ENCODE data around the gene IGSF9B.

The IGSF9B gene

DNA sequence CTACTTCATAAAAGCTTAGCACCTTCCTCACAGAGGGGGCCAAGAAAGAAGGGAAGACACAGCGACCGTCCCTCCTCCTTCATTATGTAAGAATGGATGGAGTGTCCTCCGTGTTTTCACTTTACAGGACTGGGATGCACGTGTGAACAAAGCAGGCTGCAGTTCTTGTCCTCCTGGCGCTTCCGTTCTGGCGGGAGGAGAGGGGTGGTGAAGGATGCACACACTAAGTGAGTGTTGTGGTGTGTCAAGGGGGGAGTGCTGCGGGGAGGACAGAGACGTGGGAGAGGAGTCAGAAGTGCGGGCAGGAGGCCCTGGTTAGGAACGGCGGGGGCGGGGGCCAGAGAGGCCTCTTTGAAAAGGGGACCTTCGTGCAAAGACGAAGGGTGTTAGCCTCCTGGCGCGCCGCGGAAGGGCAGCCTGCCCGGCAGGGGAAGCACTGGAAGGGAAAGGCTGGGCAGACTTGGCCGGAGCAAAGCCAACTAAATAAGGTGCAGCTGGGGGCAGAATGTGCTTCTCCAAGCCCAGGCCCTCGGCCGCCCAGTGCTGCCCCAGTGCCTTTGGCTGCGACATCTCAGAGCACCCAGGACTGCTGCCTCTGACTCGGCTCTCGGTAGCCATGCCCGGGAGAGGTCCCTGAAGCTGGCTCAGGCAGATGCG is 27.0 kb upstream of the IGSF9B start:
- DNase-seq (ENCODE audit: low spot score) = no peak

GRCh38 chr11:133982876-133983275 is 26.1 kb upstream of the IGSF9B start:
- DNase-seq (ENCODE audit: low spot score) = no peak

DNA sequence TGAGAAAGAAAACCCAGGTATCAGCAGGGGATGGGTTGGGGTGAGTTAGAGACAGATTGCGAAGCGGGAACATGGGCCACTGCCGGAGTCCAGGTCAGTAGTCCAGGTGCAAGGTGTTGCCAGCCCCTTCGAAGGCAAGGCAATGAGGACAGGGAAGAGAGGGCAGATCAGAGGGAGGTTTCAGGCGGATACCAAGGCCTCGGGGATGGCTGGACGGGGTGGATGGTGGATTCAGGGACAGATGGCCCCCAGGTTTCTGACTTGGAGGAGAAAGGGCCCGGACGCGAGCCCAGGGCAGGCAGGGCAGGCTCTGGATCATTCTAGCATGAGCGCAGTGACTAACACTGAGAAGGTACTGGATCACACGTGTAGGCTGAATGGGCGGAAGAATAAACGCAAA is 25.4 kb upstream of the IGSF9B start:
- DNase-seq (ENCODE audit: low spot score) = no peak

DNA sequence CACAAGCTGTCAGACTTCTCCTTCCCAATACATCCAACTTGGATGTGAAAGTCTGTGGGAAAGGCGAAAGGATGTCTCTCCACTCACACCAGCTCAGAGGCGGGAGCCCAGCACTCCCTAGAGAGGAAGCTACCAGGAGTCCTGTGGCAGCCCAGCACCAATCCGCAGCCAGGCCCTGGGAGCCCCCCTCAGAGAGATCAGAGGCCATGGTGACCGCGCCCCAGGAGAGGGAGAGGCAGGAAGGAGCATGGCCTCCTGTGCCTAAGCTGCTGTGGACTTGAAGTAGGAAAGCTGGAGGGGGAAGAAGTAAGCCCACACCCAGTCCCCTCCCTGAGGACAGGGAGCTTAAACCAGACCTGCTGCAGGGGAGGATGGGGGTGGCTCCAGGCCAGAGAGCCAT is 24.4 kb upstream of the IGSF9B start:
- DNase-seq (ENCODE audit: low spot score) = no peak

DNA sequence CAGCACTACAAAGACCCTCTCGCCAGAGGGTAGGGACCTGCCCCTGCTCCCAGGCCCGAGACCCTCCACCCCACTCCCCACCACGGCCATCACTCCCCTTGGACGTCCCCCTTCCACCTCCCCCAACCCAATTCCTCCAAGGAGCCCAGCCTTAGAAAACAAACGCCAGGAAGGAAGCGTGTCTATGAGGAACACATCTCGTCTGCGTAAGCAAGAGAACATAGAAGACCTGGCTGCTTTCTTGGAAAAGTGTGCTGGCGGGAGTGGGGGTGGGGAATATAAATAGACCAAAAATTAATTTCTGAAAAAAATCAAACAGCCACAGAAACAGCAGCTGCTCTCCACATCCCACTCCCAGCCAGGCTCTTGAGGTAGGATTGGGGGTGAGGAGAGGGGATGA is 23.9 kb upstream of the IGSF9B start:
- no peak for DNase-seq (ENCODE audit: low spot score)

GRCh38 chr11:133978794-133979193 is 22.0 kb upstream of the IGSF9B start:
- DNase-seq (ENCODE audit: low spot score) = no peak

DNA sequence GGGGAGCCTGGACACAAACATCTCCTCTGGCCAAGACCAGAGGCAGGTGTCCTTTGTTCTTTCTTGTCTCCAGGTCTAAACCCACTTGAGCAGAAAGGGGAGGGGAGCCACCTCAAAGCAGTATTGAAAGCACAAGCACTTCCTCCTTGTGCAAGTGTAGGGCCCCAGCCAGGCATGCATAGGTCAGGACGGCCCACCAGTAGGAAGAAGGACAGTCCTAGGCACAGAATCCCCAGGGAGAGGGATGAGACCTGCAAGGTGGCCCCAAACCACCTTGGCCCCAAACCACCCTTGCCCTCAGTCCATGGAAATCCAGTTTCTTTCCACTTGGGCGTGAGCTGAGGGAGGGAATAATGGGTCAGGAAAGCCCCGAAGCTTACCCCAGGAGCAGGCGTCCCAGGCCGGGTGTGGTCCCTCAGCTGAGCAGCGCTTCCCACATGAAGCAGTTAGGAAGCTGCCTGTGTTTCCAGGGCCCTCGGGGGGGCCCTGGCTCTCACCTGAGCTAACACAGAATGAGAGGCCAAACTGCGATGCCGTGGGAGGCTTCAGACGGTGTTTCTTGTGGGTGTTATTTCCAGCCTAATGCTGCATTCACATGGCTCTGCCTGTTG is 20.4 kb upstream of the IGSF9B start:
- DNase-seq (ENCODE audit: low spot score) = no peak

- no peak for DNase-seq (ENCODE audit: low spot score)
Observed at GRCh38 chr11:133975488-133975849, 18.7 kb upstream of the IGSF9B start.

GRCh38 chr11:133974836-133975487 is 18.2 kb upstream of the IGSF9B start:
- no peak for DNase-seq (ENCODE audit: low spot score)

- no peak for DNase-seq (ENCODE audit: low spot score)
Observed at GRCh38 chr11:133971881-133972280, 15.1 kb upstream of the IGSF9B start.

DNA sequence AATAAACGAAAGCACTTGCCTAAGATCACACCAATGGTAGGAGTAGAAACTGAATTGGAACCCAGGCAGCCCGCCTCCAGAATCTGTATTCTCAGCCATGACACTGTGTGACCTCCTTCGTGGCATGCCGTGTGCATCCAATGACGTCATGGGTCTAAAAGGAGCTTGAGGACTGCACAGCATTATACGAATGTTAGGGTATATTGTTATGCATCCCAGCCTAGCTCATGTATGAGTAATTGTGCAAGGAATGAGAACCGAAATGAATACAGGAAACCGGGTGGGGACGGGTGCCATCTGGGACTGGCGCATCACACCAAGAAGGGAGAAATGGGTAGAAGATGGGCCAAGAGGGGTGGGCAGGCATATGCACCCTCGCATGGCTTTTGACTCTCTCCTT is 12.3 kb upstream of the IGSF9B start:
- DNase-seq (ENCODE audit: low spot score) = no peak

DNA sequence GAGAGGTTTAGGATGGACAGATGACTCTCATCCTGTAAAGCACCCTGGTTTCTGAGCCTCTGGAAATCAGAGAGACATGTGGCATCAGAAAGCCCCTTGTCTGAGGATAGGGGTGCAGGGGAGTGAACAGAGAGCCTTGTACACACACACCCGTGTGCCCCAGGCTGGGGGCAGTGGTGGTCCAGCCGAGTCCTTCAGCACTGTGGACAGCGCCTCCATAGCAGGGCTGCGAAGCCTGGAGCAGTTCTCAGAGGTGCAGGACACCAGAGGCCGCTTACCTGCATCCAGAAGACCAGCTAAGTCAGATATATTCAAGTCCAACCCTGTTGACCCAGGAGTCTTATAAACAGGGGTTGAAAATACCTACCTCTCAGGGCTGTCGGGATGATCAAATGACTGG is 11.5 kb upstream of the IGSF9B start:
- DNase-seq (ENCODE audit: low spot score) = no peak

DNA sequence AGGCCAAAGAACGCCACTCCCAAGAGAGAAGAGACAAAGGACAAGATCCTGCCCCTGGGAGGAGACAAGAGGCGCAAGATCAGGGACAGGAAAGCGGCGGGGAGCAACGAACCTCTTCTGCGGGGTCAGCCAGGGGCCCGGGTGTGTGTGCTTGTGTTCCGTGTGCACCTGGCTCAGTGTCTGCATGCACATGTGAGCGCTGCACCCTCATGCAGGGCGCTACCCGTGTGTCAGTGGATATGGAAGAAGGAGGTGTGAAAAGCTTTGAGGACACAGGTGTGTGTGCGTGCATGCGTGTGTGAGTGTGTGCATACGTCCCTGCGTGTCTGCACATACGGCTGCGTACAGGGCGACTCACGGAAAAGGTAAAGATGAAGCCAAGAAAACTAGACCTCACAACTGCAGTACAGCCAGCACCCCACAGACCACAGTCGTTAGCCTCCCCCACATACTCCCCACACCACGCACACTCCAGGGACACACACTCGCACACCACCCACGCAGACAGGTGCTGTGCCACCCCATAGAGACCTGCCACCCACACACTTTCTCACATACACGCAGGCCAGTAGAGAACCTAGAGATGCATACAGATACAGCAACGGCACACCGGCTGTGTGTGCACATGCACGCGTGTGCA is 11.0 kb upstream of the IGSF9B start:
- no peak for DNase-seq (ENCODE audit: low spot score)

- DNase-seq (ENCODE audit: low spot score) = no peak
Observed at GRCh38 chr11:133966921-133967598, 10.3 kb upstream of the IGSF9B start.

DNA sequence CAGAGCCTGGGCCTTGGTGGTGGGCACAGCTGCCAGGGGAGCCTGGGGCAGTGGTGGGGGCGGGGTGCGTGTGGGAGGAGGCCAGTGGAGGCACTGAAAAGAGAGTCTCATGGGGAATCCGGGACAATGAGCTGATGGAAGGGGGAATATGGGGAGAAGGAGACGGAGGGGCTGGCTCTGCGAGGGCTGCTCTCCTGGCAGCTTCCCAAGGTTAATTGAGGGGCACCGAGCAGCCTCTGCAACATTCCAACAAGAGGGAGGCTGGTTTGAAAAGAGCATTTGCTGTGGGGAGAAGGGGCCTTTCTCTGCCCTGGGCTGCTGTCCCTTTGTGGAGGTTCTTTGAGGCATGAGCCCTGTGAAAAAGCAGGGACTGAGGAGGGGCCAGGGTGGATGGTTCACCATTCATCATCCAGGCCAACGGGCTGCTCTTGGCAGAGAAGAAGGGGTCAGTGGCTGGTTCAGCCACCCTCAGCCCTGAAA is 9.4 kb upstream of the IGSF9B start:
- no peak for DNase-seq (ENCODE audit: low spot score)

DNA sequence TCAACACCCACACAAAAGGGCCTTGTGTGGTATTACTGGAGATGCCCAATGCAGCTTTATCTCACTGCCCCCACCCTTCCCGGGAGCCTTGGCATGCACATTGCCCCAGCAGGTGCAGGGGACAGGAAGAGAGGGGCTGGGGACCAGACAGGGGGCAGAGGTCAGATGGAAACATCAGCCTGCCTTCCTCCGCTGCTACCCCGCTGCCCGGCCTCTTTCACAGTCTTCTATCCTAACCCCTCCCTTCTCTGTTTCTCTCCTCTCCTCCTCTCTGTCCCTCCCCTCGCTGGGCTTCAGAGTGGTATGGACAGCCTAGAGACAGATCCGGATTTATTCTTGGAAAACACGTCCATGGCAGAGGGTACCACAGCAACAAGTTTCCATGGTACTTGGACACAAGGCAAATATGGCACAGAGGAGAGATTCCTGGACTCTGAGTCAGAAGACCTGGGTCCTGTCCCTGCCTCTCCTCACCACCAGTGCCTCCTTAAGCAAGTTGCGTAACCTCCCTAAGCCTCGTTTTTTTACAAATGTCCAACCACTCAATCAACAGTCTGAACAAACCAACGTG is 8.3 kb upstream of the IGSF9B start:
- DNase-seq (ENCODE audit: low spot score) = no peak

DNA sequence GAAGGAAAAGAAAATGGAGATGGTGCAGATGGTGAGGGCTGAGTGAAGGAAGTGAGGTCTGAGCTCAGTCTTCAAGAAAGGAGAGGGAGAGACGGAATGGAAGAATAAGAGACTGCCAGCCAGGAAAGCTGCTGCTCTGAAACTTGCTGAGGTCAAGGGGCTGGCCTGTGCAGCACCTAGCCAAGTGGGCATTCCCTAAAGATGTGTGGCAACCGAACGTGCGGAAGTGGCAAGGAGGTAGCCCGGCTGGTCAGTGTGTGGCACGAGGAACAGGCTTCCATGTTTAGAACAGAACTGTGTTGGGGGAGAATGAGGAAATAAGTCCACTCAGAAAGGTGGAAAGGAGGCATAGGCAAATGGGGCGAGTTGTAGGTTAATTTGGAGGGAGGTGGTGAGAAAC is 7.6 kb upstream of the IGSF9B start:
- no peak for DNase-seq (ENCODE audit: low spot score)

- DNase-seq (ENCODE audit: low spot score) = no peak
Observed at GRCh38 chr11:133961890-133962289, 5.1 kb upstream of the IGSF9B start.

- DNase-seq (ENCODE audit: low spot score) = no peak
Observed at GRCh38 chr11:133957900-133958299, 1.1 kb upstream of the IGSF9B start.

DNA sequence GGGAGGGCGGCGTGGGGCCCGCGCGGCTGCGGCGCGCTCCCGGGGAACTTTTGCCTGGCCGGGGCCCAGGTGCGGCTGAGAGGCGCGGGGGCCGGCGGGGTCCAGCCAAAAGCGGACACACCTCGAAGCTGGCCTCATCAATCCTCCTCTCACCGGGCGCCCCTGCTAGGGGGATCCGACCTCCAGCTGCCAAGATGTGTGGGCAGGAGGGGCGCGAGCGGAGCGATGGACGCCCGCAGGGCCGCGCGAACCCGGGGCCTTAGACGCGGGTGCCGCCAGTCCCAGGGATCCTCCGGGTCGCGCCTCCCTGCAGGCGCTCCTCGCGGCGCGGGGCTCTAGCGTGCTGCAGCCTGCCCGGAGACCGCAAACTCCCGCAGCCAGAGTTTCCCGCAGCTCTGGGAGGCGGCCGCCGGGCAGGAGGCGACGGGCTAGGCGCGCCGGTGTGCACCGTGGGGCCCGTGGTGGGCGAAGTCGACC is 785 bp downstream of the IGSF9B start:
- no peak for DNase-seq (ENCODE audit: low spot score)

GRCh38 chr11:133955081-133955891 is 1.5 kb downstream of the IGSF9B start:
- no peak for DNase-seq (ENCODE audit: low spot score)

Measured in putamen (tissue), 1 donor.